GM19463 (cell line): Measurements from ENCODE around the gene TEX2.

Experiments used
- ATAC-seq: cut with Tn5 transposase; IDR thresholded peaks from one replicate; pipeline ENCODE4 v1.9.1; 2021; ENCODE audit warnings: mild to moderate bottlenecking, moderate library complexity; ENCODE audit not compliant: unreplicated experiment

TEX2 gene

GRCh38 chr17:64263000-64263766 lies at the start of gene TEX2:
TSS of gene TEX2 (minus strand) at chr17:64263260. CDS start at chr17:64214217, 49,043 bp downstream.
- ATAC-seq = peak; percentile 93

DNA sequence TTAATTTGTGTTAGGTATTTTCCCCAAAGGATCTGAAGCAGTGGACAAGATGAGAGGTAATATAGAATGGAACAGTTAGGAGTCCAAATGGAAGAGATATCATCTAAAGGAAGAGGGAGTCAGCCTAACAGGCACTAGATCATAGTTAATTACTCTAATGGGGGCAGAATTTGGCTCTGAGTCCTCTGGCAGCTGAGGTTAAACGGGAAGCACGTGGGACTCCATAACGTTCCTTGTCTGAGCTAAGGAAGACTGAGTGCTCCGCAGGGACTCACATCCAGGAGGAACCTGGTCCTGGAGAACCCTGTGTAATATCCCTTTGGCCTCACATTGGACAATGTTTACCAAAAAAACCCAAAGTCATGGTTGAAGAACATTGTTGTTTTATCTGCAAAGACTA lies 46.6 kb upstream of the TEX2 start:
- no peak for ATAC-seq

DNA sequence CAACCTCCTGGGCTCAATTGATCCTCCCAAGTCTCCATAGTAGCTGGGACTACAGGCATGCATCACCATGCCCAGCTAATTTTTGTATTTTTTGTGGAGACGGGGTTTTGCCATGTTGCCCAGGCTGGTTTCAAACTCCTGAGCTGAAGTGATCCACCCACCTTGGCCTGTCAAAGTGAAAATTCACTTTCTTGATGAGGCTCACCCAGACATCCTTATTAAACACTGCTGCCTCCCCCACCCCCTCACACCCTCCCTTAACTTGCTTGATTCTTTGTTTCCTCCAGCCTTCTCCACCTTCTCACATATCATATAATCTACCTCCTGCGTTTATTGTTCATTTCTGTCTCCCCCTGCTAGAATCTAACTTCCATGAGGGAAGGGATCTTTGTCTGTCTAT lies 46.0 kb upstream of the TEX2 start:
- ATAC-seq = no peak

DNA sequence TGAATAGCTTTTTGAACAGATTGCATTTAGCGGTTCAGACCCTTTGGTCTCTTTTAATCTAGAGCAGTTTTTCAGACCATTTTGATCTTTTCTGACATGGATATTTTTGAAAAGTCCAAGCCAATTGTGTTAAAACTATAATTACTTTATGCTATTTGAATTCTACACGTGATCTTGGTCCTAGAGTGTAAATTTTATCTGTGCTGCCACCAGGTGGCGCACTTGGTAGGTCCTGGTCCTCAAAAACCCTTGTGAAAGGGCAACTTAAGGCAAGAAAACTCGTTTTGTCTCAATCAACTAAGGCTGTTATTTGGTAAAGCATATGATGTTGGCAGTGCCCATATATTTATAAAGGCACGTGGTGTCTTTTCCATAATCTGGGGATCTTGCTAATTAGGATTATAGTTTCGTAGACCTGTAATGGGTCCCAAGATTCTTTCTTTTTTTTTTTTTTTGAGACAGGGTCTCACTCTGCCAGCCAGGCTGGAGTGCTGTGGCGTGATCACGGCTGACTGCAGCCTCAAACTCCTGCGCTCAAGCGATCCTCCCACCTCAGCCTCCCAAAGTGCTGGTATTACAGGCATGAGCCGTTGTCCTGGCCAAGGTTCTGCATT lies 43.9 kb upstream of the TEX2 start:
- no peak for ATAC-seq

DNA sequence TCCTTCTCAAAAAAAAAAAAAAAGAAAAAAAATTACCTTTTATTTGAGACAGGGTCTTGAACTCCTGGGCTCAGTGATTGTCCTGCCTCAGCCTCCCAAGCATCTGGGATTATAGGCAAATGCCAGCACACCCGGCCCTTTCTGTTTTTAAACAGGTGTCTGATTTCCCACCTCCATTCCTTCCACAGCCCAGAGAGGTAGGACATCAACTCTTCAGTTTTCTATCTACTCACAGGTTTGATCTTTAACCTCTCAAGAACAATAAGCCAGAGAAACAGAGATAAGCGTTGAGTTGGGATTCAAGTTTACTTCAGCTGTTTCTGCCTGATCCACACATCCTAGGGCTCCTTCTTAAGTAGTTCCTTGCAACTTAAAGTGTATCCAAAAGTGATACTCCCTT lies 41.5 kb upstream of the TEX2 start:
- no peak for ATAC-seq

- ATAC-seq = no peak
Measured at GRCh38 chr17:64300699-64300965, 37.6 kb upstream of the TEX2 start.

DNA sequence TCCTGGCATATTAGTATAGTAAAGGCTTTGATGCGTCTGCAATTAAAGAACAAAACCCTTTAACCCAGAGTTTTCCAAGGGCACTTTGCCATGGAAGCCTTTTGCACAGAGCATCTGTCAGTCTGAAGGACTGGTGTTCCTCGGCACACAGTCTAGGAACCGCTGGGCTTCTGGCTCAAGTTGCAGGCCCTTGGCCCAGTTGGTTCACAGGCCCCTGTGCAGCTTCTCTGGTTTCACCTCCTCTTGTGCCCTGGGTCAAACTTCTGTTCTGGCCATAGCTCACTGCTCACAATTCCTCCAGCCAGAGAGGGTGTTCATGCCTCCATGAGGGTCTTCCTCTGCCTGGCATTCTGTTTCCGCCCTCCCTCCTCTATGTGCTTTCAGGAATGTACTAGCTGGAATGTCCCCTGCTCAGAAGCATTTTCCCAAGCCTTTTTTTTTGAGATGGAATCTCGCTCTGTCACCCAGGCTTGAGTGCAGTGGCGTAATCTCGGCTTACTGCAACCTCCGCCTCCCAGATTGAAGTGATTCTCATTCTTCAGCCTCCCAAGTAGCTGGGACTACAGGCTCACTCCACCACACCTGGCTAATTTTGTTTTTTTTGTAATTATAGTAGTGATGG lies 34.5 kb upstream of the TEX2 start:
- ATAC-seq = no peak

DNA sequence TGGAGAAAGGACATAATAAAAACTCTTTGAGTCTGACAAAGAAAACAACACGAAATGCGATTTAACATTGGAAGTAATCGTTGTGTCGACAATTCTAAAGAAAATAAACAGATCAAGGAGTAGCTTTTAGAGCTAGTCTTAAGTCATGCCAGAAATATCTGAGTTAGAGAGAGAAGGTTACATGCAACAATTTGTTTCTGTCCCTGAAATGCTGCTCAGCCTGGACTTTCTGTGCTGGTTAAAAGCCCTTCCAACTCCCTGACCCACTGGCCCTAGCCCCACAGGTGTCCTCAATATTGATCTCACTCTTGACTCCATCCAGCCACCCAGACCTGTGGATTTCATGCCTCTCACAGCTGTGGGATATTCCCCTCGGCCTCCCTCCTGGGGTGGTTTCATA lies 33.2 kb upstream of the TEX2 start:
- ATAC-seq = no peak

GRCh38 chr17:64295146-64295545 lies 32.1 kb upstream of the TEX2 start:
- ATAC-seq = no peak

DNA sequence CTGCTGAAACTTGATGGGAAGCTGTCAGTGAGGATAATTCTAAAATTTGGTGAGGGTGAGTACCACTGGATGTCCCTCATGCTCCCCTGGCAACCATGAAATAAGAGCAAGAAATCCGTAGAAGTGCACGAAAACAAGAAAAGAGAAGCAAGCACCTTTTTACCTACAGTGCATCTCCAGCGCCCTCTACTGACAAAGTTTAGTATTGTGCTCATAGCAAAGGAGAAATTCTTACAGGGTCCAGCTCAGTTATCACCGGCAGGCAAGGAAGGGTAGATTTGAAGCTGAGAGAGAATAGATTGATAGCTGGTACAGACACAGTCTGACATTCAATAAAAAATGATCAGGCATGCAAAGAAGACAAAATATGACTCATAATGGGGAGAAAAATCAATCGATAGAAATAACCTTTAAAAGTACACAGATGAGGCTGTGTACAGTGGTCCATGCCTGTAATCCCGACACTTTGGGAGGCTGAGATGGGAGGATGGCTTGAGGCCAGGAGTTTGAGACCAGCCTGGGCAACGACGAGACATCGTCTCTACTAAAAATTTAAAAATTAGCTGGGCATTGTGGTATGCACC lies 28.3 kb upstream of the TEX2 start:
- ATAC-seq = no peak

DNA sequence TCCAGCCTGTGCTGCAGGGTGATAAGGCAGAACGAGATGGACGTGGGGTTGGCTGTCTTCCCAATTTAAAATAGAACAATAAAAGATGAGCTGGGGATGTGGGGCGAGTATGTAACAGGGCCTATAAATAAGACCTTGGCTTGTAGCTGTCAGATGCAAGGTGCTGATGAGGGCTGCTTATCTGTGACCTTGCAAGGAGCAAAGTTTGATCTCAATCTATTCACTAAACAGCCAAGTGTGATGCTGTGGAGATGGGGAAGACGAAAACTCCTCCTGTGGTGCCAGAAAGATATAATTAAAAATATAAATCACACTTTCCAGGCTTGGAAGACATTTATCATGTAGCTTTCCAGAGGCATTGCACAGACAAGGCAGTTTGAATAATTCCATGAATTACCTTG lies 26.7 kb upstream of the TEX2 start:
- no peak for ATAC-seq

- no peak for ATAC-seq
Measured at GRCh38 chr17:64282753-64283080, 19.7 kb upstream of the TEX2 start.

GRCh38 chr17:64281962-64282752 lies 19.1 kb upstream of the TEX2 start:
- no peak for ATAC-seq

DNA sequence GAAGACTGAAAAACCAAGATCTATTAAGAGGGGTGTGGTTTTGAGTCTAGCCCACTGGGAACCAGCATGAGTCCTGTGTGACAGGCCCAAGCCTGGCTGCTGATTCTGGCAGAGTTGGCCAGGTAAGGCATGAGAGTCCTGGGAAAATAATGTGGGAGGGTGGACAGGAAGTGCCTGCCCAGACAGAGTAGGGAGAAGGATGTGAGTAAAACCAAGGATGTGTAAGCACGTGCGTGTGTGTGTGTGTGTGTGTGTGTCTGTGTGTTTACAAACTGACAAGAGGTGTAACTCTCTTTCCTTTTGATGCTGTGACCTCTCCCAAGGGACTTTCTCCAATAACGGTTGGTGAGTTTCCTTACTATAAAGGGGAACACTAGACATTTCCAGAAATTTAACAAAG lies 15.6 kb upstream of the TEX2 start:
- no peak for ATAC-seq

DNA sequence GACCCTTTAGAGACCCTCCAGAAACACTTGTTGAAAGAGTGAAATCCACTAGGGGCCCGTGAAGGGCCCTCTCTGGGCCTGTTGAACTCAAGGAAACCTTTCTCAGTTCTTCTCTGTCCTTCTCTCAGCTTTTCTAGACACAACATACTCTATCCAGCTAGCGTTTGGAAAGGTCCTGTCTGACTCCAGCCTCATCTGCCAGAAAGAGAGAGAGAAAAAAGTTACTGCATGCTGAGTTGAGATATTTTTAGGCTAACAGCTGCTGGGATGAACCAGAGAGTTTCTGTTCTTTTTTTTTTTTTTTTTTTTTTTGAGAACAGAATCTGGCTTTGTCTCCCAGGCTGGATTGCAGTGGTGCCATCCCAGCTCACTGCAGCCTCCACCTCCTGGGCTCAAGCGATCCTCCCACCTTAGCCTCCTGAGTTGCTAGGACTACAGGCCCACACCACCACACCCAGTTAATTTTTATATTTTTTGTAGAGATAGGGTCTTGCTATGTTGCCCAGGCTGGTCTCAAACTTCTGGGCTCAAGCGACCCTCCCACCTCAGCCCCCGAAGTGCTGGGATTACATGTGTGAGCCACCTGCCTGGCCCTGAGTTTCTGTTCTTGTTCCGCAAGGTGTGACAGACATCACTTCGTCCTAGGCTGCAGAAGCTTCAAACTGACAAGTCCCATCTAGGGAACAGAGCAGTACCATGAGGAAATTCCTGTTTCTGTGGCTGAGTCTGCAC lies 14.9 kb upstream of the TEX2 start:
- ATAC-seq = no peak

- no peak for ATAC-seq
Measured at GRCh38 chr17:64276961-64277505, 14.0 kb upstream of the TEX2 start.

DNA sequence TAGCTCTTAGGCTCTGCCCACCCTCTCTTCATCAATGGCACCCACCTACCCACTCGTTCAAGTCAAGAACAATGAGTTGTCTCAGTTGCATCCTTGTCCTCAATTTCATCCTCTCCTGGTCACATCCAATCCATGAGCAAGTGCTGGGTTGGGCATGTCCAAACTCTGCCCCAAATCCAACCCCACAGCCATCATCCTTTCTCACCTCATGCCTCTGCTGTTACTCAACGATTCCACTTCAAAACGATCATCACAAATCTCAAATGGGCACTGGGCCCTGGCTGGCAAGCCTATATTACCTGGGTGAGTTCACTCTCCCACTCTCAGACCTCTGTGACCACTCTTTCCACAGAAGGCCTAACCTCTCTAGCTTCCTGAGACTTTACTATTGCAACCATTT lies 12.0 kb upstream of the TEX2 start:
- no peak for ATAC-seq

DNA sequence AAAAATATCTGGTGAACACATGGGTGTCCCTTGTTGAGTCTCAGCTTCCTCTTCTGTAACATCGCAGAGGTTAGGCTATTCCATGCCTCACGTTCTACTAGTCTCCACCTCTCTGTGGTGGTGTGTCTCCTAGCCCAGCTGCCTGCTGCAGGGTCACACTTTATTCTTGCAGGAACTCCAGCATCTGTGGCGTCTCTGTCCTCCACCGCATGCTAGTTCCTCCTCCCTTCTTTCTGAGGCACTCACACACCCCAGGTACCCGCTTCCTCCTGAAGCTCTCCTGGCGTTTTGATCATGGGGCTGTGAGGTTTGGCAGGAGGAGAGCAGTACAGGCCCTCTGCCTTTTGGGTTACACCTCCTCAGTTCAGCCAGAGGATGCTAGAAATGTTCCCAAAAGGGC lies 9.9 kb upstream of the TEX2 start:
- ATAC-seq = no peak

DNA sequence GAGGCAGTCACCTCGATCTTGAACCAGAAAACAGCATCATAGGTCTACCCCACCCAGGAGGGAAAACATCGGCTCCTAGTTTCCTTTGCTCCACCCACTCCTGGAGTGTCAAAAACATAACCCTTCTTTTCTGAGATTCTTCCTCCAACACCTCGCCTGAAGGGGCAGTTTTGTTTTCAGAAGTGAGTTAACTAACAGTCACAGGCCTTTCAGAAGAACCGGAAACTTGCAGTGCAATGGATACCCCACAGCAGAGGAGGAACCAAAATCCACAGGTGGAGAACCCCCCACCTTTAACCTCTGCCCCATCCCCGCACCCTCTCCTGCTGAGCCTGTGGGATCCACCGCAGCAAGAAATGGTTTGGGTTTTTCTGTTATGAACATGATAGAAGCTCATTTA lies 7.8 kb upstream of the TEX2 start:
- no peak for ATAC-seq
